Heart left ventricle (tissue), 13 donors: ENCODE results near the gene PPP2R3A.

ENCODE experiments used
- POLR2A ChIP-seq, 2 donors: fragments of 450-650 bp; IDR thresholded peaks; one replicate each; pipeline ENCODE4 v1.6.1; 2017; ENCODE audit warnings: antibody characterized with exemption in 2 of 2, mild to moderate bottlenecking in 2 of 2, moderate library complexity in 2 of 2
- TF ChIP-seq, protein P1 (sequence below), 12 donors: fragments of 200-600 bp; sonication (generic) in 4 of 12; IDR thresholded peaks; one replicate each; pipeline versions ENCODE4 v1.5.0 to v1.8.0; 2018 to 2022; ENCODE audit warnings: antibody characterized with exemption in 12 of 12, mild to moderate bottlenecking in 5 of 12
- donor health status: ischemic (EF 13 %, LVEDD 7.1; RV severe dilation, severe dysfunction).
- donor health status: DM: no; HTN: yes; CAD: no.
- donor health status: DM: no; HTN: no; CAD: no.
- donor health status: ischemic (EF 25% LVEDD 6.9; RV normal size, moderate dysfunction).
- donor health status: ischemic (EF 25% LVEDD 5.7; RV mildly dilated, moderate dysfunction).
- donor health status: ischemic (EF 35%, LVEDD 5.7; RV mildly dilated, moderate dysfunction).
- donor health status: nonischemic (EF 11% LVEDD 7.7; RV severe dilation, severe dysfunction).
- donor health status: DM: yes; HTN: yes; CAD: no.
- donor health status: PGD.
- donor health status: ischemic (EF 29% LVEDD 5.4; RV normal size, mild dysfunction).
- donor health status: nonischemic (EF 23%, LVEDD 6.1; RV moderate dilation, normal function).

DNA sequence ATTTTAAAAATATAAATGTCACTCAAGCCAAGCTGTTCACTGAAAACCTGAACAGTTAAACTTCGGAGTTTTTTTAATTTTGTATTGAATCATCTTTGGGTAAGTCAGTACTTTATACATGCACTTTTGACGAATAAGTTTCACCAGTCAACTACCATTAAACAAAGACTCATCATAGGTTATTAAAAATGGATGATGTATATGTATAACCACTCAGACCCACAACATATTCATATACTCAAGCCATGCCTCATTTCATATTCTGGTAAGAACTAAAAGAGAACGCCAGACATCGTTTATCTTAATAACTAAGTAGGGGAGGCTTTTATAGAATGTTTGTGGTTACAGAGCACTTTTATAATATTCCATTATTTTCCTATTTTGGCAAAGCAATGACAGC is 212.3 kb downstream of the PPP2R3A start:
- TF ChIP-seq, protein P1, sequence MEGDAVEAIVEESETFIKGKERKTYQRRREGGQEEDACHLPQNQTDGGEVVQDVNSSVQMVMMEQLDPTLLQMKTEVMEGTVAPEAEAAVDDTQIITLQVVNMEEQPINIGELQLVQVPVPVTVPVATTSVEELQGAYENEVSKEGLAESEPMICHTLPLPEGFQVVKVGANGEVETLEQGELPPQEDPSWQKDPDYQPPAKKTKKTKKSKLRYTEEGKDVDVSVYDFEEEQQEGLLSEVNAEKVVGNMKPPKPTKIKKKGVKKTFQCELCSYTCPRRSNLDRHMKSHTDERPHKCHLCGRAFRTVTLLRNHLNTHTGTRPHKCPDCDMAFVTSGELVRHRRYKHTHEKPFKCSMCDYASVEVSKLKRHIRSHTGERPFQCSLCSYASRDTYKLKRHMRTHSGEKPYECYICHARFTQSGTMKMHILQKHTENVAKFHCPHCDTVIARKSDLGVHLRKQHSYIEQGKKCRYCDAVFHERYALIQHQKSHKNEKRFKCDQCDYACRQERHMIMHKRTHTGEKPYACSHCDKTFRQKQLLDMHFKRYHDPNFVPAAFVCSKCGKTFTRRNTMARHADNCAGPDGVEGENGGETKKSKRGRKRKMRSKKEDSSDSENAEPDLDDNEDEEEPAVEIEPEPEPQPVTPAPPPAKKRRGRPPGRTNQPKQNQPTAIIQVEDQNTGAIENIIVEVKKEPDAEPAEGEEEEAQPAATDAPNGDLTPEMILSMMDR (IDR thresholded peaks at IDR 0.05): no peak
- TF ChIP-seq POLR2A (IDR thresholded peaks at IDR 0.05): no peak
